Superior temporal gyrus (tissue), 1 donor: Measurements from ENCODE around the gene SNAPC5.
"Not testable (repeated sequence)": the region's sequence is repeated elsewhere in the genome, so short reads cannot be mapped to it uniquely, and the experiment has no call there.

Source experiments
- DNase-seq: peaks from one replicate; pipeline ENCODE4 v3.0.0-alpha.2; 2016; ENCODE audit errors: extremely low spot score

Gene SNAPC5, protein sequence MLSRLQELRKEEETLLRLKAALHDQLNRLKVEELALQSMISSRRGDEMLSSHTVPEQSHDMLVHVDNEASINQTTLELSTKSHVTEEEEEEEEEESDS

DNA sequence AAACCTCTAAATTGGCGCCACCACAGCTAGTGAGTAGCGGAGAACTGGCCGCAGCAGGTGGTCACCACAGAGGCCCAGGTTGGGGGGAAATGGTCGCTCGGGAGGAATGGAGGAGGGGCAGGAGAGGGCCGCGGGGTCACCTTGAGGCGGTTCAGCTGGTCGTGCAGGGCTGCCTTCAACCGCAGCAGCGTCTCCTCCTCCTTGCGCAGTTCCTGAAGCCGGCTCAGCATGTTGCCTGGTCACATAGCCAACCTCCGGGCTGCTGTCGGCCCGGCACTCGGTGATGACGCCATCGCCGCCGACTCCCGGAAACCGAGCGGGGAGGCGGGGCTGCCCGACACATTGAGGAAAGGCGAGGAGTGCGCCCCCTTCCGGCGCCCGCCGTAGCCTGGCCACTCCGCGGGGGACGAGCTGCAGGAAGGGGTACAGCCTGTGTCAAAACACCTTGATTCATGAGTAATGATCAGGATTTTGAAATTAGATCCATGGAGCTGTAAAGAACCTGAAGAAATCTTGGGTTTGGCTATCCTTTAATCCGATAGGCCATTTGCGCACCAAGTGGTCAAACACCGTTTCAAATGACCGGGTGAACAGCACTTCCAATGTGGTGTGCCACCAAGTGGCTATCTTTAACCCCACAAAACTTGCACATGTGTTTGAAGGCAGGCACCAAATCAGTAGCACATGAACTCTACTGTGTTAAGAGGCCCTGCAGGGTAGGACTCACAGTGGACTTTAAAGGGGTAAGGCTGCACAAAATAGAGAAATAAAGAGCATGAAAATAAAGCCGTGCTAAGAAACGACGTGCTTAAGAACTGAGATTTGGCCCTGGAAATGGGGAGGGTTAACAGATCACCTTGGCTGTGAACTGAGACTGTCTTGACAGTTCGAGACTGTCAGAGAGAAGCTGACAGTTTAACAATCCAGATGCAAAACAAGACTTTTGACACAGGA, at the start of gene SNAPC5:
Gene SNAPC5, minus strand, starts transcription at position 261 of the 954 bp plus-strand sequence. Its CDS starts 31 bp downstream, at position 230.
- peak; percentile 92 for DNase-seq

DNA sequence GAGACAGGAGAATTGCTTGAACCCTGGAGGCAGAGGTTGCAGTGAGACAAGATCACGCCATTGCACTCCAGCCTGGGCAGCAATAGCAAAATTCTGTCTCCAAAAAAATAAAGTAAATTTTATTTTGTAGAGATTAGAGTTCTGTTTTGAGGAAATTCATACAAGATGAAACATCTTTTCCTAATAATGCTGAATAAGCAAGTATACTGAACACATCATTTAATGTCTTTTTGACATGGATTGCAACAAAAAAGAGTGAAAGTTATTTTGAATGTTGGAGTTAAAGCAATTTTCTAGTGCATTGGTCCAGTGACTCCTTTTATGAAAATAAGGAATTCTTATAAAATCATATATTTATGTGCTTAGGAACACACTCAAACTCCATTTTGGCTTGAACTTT, 47.7 kb upstream of the SNAPC5 start:
- DNase-seq, result no peak

DNA sequence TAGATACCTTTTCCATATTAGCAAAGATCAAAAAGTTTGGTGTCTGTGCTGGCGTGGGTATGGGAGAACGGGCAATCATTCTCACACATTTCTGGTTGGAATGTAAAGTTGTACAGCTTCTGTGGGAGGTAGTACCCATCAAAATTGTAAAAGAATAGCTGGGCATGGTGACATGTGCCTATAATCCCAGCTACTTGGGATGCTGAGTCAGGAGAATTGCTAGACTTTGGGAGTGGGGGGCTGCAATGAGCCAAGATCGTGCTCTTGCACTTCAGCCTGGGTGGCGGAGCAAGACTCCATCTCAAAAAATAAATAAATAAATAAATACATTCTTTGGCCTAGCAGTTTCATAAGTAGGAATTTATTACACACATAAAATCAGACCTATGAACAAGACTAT, 45.3 kb upstream of the SNAPC5 start:
- no peak for DNase-seq

DNA sequence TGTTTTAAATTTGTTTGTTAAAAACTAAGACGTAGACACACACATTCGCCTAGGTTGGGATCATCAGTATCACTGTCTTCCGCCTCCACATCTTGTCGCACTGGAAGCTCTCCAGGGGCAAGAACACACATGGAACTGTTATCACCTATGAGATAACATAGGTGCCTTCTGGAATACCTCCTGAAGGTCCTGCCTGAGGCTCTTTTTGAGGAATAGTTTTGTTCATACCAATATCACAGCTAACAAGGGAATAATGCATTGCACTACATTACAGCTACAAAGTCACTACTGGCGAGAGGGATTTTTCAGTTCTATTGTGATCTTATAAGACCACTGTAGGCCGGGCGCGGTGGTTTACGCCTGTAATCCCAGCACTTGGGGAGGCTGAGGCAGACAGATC, 37.5 kb upstream of the SNAPC5 start:
- DNase-seq, result no peak

DNA sequence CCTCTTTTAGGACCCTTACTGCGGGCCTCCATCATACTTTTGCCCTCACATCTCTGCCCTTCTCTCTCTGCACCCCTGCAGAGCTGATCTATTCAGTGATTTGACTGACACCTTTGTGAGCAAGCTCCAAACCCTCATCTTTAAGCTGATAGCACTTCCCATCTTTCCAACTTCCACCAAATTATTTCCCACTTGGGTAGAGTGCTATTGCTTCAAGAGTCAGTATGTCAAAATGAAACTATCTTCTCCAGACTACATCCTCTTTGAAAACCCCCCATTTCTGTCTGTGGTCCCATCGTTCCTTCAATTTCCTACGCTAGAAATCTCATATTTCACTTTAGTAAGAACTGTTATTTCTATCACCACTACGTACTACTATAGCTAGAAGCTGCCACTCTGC, 27.3 kb upstream of the SNAPC5 start:
- no peak for DNase-seq

DNA sequence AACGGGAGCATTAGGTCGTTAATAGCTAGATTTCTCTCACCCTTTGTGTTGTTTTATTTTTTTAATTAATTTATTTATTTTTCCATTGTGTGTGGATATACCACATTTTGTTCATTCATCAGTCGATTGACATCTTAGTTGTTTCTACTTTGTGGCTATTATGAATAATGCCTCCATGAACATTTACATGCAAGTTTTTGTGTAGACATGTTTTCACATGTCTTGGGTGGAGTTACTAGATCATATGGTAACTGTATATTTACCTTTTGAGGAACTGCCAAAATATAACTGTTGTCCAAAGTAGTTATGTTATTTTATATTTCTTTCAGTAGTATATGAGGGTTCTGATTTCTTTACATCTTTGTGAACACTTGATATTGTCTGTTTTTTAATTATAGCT, 26.4 kb upstream of the SNAPC5 start:
- no peak for DNase-seq

DNA sequence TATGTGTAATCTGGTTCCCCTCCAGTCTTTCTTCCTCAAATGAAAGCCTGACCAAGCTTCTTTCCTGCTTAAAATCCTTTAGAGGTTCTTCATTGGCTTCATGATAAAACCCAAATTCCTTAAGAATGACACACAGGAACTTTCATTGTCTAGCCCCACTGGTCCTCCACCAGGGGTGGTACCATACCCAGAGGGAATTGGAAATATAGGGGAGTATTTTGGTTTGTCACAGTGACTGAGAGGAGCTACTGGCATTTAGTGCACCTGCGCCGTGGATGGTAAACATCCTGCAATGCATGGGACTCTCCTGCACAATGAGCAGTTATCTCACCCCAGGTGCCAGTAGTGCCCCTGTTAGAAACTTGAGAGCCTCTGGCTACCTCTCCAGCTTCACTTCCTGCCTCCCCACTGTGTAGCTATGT, 18.4 kb upstream of the SNAPC5 start:
- no peak for DNase-seq

DNA sequence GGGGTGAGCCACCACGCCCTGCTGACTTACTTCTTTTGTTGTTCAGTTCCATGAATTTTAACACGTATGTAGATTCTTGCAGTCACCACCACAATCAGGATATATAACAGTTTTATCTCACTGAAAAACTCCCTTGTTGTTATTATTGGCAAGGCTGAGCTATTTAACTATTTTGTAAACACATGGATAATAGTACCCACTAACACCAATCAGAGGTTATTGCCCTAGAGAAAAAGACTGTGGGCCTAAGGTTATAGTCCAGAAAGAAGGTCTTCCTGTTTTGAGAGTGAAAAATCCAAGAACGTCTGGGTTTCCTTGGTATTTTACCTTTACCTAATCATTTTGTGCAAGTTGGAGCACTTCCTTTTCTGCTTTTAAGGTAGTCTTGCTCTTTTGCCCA, 17.0 kb upstream of the SNAPC5 start:
- no peak for DNase-seq

DNA sequence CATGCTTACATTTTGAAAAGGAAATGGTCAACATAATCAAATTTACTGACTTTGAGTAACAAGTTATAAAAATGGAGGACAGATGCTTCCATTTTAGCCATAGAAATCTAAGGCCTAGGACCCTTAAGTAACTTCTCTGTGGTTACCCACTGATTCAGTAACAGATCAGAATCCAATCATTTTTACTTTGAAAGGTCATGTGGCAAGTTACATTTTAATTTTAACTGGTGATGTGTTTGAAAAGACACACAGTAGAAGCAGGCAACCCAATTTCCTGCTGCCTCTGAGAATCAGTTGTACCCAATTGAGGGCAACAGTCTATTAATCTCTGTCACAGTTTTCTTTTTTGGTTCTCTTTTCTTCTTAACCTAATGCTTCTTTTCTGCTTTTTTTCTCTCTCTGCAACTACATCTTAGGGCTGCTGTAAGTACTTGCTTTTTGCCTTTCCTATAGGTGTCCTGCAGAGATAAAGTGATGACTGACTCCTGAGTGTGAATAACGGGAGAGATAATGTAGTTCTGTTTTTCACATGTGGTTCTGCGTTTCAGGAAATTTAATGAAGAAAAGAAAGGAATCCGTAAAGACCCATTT, 10.8 kb upstream of the SNAPC5 start:
- DNase-seq, result no peak

DNA sequence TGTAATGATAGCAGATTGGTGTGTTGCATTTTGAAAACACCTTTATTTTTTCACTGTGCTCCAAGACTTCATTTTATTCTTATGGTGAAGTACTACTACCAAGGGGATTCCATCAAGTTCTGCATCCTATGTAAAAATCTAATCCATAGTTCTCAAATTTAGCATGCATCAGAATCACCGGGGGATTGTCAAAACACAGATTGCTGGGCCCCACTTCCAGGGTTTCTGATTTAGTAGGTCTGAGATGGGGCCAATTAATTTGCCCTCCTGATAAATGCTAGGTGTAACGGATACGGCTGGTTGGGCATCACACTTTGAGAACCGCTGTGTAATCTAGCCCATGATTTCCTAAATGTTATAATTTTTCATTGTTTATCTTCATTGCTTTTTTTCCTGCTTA, 8.3 kb upstream of the SNAPC5 start:
- no peak for DNase-seq

DNA sequence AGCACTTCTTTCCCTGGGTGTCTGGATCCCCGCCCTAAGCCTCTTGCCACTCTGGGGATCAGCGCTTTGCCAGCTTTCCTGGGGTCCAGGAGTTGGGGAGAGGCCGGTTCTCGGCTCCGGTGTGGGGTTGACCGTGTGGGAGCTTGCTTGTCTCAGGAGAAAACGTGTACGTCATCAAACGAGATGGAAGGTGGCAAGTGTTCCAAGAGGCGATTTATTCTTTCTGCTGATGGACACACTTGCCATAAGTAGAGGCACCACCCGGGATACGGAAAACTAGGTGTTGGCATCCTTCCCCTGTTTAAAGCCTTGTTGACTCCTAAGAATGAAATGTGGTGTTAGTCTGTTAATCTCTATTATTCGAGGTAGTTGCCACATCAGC, 7.9 kb upstream of the SNAPC5 start:
- no peak for DNase-seq

DNA sequence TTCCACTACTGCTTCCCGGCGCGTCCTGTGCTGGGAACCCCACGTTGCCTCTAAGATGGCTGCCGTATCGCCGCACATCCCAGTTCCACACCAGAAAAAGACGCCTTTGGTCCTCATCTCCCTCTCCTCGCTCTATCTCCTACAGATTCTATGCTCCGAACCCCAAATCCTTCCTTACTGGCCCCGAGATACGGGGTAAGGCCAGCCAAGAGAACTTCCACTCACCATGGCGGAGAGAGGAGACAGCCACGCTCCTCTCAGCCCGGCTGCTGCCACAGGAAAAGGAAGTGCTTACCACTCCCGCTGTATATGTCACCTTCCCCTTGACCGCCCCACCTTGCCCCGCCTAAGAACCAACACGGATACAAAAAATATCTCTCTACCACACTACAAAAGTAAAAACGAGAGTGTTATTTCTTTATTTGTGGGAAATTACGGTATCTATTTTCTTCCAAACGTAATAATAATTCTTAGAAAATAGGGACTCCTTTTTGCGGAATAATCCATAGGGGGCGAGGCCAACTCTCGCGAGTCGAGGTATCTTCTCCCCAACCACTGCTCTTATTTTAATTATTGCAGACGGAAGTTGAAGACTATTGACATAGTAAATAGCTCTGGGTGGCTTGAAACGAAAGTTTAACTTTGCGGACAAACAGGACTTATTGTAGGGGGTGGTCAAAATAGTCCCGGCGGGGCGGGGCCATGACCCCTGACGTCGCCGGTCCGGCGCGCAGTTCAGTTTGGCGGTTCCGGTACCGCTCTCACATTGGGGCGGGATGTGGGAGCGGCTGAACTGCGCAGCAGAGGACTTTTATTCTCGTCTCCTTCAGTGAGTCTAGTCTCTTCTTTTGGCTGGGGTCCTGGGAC, 7.2 kb upstream of the SNAPC5 start, which contains the start of the genes RPL4 and ZWILCH:
Gene RPL4, minus strand, starts transcription at position 293 of the 867 bp plus-strand sequence. Its CDS starts 65 bp downstream, at position 228.
Gene ZWILCH, plus strand, starts transcription at position 764 of the 867 bp plus-strand sequence. Its CDS starts 13 bp downstream, at position 777.
- peak; percentile 86 for DNase-seq

DNA sequence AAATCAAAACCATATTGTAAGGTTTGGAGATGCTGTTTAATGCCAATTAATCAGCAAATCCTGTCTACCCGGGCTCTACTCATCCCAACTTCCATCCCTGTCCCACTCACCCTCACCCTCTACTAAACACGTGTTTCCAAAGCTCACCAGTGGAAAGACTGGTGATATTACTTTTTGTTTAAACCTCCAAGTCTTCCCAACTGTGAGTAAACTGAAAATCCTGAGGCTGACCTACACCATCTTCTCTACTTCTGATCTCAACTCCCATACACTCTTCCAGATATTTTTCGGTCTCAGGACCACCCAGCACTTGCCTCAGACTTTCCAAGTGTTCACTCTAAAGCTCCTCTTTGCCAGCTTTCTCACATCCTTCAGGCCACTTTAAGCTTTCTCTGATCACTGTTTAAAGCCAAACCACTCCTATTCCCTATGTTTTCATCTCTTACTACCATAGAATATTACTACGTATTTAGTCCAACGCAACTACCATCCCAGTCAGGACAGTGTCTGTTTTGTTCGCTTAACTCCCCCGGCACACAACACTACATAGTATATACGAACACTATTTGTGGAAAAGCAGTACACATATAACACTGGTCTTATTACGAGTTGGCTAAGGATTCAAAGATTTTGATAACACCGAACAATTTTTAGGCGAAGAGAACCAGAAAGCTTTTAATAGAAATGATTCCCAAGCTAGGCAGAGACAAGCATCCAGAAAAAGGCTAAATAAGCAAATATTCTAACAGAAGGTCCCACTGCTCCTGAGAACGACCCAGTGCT, 6.4 kb upstream of the SNAPC5 start:
- DNase-seq, result no peak

DNA sequence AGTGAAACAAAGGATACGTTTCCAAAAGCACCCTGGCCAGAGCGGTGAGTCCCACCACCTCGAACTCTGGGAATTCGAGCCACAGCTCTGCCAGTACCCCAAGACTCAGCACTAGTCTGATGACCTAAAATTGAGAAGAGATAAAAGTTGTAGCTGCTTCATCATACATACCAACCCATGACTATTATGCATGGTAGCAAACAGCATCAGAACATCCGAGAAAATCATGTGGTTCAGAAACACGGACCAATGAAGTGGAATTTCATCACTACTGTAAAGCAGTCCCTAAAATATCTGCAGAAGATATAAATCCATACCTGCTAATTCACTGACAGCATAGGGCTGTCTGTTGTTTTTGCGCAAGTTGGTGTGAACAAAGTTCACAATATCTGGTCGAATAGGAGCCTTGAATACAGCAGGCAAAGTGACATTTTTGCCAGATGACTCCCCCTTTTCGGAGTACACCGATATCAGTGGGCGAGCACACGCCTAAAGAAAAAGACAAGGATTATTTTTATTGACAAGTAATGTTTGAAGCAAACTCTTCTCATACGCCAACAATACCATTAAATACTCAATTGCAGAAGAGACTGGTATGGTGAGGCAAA, 5.6 kb upstream of the SNAPC5 start:
- DNase-seq, result not testable (repeated sequence)

DNA sequence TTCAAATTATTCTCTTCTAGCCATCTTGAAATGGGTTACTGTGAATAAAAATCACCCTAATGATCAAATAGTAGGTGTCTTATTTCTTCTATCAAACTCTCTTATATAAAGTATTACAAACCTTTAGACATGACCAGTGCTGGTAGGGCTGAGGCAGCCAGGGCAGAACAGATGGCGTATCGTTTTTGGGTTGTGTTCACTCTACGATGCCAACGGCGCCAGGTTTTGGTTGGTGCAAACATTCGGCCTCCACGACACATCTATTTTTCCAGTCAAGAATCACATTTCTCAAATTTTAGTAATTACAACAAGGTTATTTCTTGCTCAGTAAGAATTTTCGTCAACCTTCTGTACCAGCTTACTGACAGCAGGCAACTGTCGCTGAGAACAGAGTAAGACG, 4.9 kb upstream of the SNAPC5 start:
- DNase-seq, result no peak

DNA sequence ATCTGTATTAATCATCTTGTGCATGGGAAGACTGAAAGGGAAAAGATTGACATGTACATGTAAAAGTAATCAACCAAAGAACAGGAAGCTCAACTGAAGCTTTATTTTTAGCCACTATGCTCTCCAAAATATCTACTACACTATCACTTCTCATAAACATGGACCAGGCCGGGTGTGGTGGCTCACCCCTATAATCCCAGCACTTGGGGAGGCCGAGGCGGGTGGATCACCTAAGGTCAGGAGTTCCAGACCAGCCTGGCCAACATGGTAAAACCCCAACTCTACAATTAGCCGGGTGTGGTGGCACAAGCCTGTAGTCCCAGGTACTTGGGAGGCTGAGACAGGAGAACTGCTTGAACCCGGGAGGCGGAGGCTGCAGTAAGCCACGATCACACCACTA, 2.8 kb upstream of the SNAPC5 start:
- DNase-seq, result not testable (repeated sequence)

DNA sequence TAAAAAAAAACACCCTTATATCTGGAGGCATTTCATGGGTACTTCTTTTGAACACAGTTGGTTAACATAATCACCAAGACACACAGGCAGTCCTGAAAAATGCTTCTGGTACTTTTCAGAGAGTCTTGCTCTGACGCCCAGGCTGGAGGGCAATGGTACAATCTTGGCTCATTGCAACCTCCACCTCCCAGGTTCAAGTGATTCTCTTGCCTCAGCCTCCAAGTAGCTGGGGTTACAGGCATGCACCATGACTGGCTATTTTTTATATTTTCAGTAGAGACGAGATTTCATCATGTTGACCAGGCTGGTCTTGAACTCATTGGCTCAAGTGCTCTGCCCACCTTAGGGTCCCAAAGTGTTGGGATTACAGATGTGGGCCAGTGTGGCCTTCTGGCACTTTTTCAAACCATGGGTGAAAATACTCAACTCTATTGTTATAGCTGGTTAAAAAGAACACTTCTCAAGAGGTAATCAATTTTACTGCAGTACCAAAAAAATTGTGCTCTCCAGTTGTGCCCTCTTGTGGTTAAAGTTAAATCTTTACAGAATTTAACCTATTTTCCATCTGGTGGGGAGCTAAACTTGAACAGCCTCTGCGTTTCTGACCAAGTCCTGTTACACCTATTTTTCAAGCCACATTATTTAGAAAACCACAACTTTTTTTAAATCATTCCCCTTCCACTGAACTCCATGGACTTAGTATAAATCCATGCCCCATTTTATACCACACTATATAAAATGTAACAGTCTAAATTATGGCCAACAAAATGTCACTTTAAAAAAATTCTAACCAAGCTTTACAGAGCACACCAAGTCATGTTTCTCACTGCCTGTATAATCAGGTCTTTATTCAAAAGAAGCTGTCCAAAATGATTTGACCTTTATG, 1.2 kb upstream of the SNAPC5 start:
- peak; percentile 55 for DNase-seq

DNA sequence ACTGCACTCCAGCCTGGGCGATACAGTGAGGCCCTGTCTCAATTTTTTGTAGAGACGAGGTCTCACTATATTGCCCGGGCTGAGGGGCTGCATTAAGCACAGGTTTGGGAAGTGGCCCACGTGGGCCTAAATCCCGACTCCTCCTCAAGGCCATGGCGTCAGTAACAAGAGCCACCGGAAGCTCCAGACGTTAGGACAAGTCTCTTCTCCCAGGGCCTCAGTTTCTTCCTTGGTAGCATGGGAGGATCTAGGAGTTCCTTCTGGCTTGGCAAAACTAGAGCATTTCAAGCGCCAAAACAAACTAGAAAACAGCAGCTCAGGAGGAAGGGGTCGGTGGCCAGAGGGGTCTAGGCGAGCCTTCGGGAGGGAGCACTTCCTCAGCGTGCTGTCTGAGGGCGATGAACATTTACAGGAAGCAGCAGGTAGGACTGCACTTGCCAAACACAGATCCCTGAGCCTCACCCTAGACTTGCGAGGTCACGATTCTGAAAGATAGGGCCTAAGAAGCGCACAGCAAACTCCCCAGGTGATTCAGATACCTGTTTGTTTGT, 536 bp downstream of the SNAPC5 start:
- DNase-seq, result no peak

DNA sequence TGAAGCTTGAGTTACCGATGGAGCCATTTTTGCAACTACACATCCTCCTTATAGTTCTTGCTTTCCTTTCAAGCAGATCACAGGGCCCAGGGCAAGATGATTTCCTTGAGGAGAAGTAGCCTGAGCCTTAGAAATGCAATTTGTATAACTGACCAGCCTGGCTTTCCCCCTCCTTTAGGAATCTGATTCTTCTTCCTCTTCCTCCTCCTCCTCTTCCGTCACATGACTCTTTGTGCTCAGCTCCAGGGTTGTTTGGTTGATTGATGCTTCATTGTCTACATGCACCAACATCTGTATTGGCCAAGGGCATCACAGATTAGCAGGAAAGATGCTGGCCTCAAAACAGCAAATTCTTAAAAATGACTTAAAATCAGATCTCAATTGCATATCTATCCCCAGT, 3.3 kb downstream of the SNAPC5 start:
- no peak for DNase-seq
